SK-MEL-5 (cell line): ENCODE measurements around the gene FAM118A. TPM values are rescaled to one million over a fixed set of nuclear protein-coding genes. Genes with fewer than 3 reads are reported as not detected.

Source experiments
- DNase-seq: peaks from one replicate; pipeline ENCODE4 v3.0.0-alpha.2; 2016; ENCODE audit warnings: low read depth, low spot score
- in situ Hi-C: cut with HindIII; loops from 2 replicates; pipeline ENCODE4 v1.10.0; 2016; ENCODE audit warnings: low sequenced_read_pairs, high pct_unique_total_duplicates, low pct_unique_long_range_greater_than_20kb
- total RNA-seq: library from RNA; depleted of rRNA; stranded (reverse); fragments of >200 nt; shearing (Covaris generic); gene quantifications from 2 replicates; pipeline ENCODE4 v1.2.3, GENCODE V29; 2014

FAM118A gene
- total RNA-seq, 1 experiment from 2014 or later: 18.2 TPM

DNA sequence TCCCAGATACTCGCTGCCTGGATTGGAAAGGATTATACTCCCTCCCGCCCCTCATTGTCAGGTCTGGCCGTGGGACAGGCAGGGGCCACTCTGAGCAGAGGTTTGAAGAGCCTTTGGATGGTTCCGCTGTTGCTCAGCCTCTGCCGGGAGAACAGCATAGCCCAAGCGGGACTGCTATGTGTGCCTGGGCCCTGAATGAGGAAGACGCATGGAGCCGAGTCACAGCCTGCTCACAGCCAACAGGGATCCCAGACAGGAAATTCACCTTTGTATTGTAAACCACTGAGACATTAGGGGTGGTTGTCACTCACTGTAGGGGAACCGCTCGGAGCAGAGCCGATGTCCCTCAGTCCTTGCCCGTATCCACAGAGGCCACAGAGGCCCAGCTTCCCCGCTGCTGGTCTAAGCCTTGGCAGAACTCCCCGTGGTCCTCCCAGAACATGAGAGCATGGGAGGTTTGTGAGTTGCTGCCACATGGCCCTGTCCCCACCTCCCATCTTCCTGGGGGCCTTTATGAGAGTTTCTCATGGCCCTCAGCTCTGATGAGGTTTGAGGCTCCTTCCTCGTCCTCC lies 10.7 kb upstream of the FAM118A start:
- no peak for DNase-seq
- in situ Hi-C loops: no loop called here

- DNase-seq: no peak
- in situ Hi-C loops: no loop called here
These were observed 7.0 kb upstream of the FAM118A start for GRCh38 chr22:45302751-45303150.

DNA sequence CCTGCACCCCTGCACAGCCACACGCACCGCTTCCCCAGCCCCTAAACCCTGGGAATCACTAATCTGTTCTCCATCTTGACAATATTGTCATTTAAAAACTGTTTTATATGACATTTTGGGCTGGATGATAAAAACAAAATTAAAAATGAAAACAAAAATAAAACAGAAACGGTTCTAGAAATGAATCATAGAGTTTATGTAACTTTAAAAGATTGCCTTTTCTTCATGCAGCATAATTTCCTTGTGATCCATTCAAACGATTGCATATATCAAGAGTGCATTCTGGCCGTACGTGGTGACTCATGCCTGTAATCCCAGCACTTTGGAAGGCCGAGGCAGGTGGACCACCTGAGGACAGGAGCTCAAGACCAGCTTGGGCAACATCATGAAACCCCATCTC lies 6.6 kb upstream of the FAM118A start:
- DNase-seq: no peak
- in situ Hi-C loops: no loop called here

DNA sequence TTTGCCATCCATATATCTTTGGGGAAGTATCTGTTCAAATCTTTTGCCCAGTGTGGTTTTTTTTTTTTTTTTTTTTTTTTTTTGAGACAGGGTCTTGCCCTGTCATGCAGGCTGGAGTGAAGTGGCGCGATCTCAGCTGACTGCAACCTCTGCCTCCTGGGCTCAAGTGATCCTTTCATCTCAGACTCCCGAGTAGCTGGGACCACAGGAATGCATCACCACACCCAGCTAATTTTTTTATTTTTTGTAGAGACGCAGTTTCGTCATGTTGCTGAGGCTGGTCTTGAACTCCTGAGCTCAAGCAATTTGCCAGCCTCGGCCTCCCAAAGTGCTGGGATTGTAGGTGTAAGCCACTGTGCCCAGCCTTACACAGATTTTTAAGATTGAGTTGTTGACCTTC lies 4.8 kb upstream of the FAM118A start:
- in situ Hi-C loops: no loop called here
- peak; percentile 36 for DNase-seq

DNA sequence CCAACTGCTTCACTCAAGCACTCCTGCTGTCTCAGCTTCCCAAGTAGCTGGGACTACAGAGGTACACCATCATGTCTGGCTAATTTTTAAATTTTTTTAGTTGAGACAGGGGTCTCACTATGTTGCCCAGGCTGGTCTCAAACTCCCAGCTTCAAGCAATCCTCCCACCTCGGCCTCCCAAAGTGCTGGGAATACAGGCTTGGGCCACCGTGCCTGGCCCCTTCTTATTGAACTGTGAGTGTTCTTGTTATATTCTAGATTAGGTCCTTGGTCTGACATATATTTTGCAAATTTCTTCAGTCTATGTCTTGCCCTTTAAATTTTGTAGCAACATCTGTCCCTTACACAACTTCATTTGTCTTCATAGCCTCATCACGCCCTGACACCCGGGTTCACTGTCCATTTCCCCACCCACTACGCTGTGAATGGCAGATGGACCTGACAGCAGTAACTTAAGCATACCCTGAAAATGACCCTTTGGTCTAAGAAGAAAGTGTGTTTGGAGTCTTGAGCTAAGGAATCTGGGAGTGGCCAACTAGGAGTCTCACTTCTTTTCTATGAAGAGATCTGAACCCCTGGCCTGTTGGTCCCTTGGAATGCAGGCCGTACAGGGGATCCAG lies 4.2 kb upstream of the FAM118A start:
- in situ Hi-C loops: no loop called here

DNA sequence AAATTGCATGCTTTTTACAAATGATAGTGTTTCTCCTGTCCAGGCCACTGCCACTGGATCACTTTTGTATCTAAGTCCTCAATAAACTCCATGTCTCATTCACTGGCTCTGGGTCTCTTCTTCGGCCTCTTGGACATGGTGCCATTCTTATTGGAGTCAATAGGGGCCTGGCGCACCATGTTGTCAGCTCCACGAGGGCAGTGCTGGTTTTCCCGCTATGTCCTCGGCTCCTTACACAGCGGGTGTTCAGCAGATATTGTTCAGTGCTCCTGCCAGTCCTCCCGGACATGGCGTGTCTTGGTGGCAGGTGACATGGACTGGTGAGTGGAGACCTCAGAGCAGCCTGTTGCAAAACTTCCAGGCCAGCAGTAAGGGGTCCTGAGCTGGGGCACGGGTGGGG lies 3.6 kb upstream of the FAM118A start:
- DNase-seq: no peak
- in situ Hi-C loops: no loop called here

More for the DNA sequence above, 4.2 kb upstream of the FAM118A start:
- DNase-seq: no peak

DNA sequence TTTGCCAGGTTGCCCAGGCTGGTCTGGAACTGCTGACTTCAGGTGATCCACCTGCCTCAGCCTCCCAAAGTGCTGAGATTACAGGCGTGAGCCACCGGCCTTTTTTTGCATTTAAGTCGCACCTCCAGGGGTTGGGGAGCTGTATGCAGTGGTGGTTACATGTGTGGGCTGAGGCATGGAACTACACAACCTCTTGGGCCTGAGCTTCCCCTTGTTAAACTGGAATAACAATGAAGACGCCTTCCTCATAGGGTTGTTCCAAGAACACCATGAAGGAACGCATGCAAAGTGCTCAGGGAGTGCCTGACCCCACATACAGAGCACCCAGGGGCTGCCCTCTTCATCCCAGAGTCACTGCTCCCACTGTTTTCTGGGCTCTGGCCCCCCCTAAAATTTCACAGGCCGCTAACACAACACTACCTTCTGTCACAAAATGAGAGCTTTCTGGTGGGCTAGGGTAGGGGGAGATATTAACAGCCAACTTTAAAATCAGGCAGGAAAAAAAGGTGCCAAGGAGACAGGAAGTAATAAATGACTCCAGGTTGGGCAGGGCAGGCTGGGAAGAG lies 1.3 kb upstream of the FAM118A start:
- in situ Hi-C loops: no loop called here
- no peak for DNase-seq

- in situ Hi-C loops: no loop called here
- no peak for DNase-seq
These were observed 745 bp upstream of the FAM118A start for GRCh38 chr22:45308957-45309421.

DNA sequence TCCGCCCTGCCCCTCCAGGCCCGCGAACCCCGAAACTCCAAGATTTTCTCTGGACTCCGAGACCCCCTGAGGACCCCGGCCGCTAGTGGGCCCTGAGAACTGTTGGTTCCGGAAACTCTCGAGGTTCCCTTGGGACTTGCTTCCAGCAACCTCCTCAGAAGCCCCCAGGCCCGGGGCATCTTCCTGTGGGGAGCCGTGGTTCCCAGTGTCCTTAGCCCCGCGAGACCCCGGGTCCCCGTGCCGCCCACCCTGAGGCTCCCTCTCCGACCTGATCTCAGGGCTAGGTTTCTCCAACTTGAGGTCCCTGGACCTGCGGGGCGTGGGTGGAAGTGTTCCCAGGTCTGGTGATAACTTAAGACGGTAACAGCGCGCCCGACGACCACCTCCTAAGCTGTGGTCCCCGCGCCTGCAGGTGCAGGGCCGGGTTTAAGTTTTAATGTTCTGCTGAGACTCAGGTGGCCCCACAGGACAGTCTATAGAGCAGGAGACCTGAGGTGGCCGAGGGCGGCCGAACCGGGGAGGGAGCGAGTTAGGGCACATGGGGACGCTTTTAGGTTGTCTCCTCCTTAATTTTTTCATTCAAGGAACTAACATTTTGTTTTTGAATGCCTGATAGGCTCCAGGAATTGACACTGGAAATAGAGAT lies 720 bp downstream of the FAM118A start:
- DNase-seq: no peak
- in situ Hi-C loops: no loop called here

- no peak for DNase-seq
- in situ Hi-C loops: no loop called here
These were observed 1.3 kb downstream of the FAM118A start for GRCh38 chr22:45310977-45311531.

GRCh38 chr22:45312415-45312814 lies 2.7 kb downstream of the FAM118A start:
- no peak for DNase-seq
- in situ Hi-C loops: no loop called here

DNA sequence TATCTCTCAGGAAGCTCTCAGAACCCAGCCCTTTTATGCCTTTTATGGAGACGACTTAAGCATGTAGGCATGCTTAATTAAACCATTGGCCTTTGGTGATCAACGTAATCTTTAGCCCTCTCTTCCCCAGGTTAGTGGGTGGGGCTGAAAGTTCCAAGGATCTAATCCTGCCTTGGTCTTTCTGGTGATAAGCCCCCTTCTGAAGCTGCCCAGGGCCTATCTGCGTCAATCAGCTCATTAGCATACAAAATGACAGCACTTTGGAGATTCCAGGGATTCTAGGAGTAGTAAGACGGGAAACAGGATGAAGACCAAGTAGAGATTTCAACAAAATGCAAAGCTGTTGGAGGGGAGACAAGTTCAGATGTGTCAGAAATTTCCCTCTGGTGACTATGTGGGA lies 3.1 kb downstream of the FAM118A start:
- in situ Hi-C loops: no loop called here
- no peak for DNase-seq

- in situ Hi-C loops: no loop called here
- DNase-seq: no peak
These were observed 4.5 kb downstream of the FAM118A start for GRCh38 chr22:45314054-45314721.

- DNase-seq: no peak
- in situ Hi-C loops: no loop called here
These were observed 5.1 kb downstream of the FAM118A start for GRCh38 chr22:45314786-45315185.

DNA sequence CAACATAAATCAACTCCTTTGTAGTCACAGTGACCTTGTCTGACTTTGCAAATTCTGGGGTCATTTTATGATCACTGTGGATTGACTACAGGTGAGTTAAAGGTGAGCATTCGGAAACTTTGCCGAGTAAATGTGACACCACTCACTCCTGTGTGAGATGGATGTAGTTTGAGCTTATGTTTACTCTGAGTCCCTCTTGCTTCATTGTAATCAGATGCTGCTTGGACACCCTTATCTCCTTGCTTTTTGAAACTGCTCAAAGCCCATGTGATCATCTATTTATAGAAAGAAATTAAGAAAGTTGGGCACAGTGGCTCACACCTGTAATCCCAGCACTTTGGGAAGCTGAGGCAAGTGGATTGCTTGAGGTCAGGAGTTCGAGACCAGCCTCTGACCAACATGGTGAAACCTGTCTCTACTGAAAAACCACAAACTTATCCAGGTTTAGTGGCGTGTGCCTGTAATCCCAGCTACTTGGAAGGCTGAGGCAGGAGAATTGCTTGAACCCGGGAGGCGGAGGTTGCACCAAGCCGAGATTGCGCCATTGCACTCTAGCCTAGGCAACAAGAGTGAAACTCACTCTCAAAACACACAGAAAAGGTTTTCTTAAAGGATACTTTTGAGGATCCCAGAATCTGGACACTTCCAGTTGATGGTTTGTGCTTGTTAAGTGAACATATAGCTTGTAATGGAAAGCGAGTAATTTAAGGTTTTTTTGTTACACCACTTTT lies 7.2 kb downstream of the FAM118A start:
- no peak for DNase-seq
- in situ Hi-C loops: no loop called here

- peak; percentile 76 for DNase-seq
These were observed 7.9 kb downstream of the FAM118A start for GRCh38 chr22:45317551-45318167.

DNA sequence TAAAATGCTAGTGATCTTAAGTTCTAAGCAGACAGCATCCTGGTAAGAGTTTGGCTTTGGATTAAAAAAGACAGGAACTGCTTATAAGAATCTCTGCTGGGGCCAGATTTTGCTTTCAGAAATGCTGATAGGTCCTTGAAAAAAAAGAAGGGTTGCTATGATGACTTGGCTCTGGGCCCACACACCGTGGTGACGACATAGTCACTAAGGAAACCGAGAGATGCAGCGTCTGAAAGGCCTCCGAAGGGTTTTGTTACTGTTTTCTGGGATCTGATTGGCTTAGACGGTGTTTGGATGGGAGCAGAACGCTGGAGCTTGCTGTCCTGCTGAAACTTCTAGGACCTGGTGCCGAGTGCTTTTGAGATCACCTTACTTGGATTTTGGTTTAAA lies 8.4 kb downstream of the FAM118A start:
- peak; percentile 44 for DNase-seq

More at GRCh38 chr22:45317551-45318167, 7.9 kb downstream of the FAM118A start:
- in situ Hi-C loops: no loop called here

More for the DNA sequence above, 8.4 kb downstream of the FAM118A start:
- in situ Hi-C loops: no loop called here
